ENCODE data around the gene TAP1.

TAP1 gene

GRCh38 chr6:32796848-32797776 lies 56.4 kb downstream of the TAP1 start:
- DNase-seq = no peak
